GM18951 (cell line): Measurements from ENCODE around the gene GRM8.

Source experiments
- POLR2A ChIP-seq: IDR thresholded peaks from 4 replicates; pipeline ENCODE4 v1.6.1; 2011; ENCODE audit warnings: mild to moderate bottlenecking; ENCODE audit not compliant: insufficient read length, insufficient read depth; ENCODE audit errors: extremely low read depth
- in situ Hi-C: fragments of 300-500 bp; cut with MboI; formaldehyde crosslinking; loops from one replicate; pipeline ENCODE4 v1.12.0; 2022; ENCODE audit warnings: low sequenced_read_pairs, mixed read lengths, inconsistent platforms; ENCODE audit not compliant: unreplicated experiment

GRM8 gene

DNA sequence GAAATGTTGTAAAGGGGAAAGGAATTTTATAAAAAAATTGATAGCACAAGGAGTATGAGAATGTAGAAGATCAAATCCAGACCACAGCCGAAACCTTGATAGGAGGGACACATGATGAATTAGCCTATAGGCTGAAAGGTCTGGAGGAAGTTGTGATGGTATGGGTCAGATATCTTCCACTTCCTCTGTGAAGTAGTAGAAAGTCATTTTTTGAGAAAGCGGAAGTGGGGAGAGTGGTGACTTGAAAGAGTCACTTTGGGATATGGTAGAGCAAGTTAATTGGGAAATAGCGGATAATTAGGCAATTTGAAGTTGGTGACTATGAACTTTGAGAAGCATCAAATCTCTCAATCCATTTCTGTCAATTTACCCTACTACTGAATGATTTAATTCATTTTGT, 99.4 kb downstream of the GRM8 start:
- no peak for TF ChIP-seq POLR2A
- in situ Hi-C loops, result no loop called here

GRCh38 chr7:127152423-127152822, 100.3 kb downstream of the GRM8 start:
- TF ChIP-seq POLR2A, result no peak
- in situ Hi-C loops, result no loop called here

GRCh38 chr7:127151379-127151778, 101.4 kb downstream of the GRM8 start:
- in situ Hi-C loops, result no loop called here
- no peak for TF ChIP-seq POLR2A

DNA sequence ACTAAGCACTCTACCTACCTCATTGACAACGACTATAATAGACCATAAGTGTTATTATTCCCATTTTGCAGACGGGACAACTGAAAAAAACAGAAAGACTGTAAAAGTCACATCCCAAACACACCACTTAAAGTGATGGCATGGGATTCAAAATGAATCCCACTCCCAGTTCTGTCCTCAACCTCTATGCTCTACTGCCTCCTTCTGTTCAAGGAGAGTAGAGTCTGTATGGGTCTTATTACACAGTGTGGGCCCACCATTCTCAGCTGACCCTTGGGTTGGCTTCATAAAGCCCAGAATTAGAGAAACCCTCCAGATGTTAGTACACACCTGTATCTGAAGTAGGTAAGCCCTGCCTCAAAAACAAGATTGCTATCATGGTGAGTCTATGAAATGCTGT, 102.2 kb downstream of the GRM8 start:
- in situ Hi-C loops, result no loop called here
- no peak for TF ChIP-seq POLR2A

- TF ChIP-seq POLR2A, result no peak
- in situ Hi-C loops, result no loop called here
These were observed 105.8 kb downstream of the GRM8 start for GRCh38 chr7:127146746-127147536.

DNA sequence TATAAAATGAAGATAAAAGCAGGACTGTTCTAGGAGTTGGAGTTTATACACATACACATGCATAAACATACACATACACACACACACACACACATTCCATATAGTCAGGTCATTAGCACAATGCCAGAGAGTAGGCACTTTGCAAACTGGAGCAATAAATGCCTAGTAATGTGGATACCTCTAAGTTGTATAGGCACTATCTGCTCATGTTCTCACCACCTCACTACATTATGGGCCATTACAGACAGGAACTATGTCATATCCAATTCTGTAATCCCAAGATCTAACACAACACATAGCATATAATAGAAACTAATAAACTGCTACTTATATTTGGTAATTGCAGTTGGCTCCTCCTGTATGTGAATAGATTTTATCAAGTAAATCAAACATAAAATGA, 115.6 kb downstream of the GRM8 start:
- no peak for TF ChIP-seq POLR2A
- in situ Hi-C loops, result no loop called here

GRCh38 chr7:127135871-127136485, 116.8 kb downstream of the GRM8 start:
- in situ Hi-C loops, result no loop called here
- no peak for TF ChIP-seq POLR2A

GRCh38 chr7:127123220-127123619, 129.5 kb downstream of the GRM8 start:
- in situ Hi-C loops, result no loop called here
- TF ChIP-seq POLR2A, result no peak

- no peak for TF ChIP-seq POLR2A
- in situ Hi-C loops, result no loop called here
These were observed 133.2 kb downstream of the GRM8 start for GRCh38 chr7:127119517-127119916.

GRCh38 chr7:127114742-127115265, 137.9 kb downstream of the GRM8 start:
- no peak for TF ChIP-seq POLR2A

GRCh38 chr7:127107601-127108007, 145.1 kb downstream of the GRM8 start:
- TF ChIP-seq POLR2A, result no peak
- in situ Hi-C loops, result no loop called here

More at GRCh38 chr7:127114742-127115265, 137.9 kb downstream of the GRM8 start:
- in situ Hi-C loops, result no loop called here

DNA sequence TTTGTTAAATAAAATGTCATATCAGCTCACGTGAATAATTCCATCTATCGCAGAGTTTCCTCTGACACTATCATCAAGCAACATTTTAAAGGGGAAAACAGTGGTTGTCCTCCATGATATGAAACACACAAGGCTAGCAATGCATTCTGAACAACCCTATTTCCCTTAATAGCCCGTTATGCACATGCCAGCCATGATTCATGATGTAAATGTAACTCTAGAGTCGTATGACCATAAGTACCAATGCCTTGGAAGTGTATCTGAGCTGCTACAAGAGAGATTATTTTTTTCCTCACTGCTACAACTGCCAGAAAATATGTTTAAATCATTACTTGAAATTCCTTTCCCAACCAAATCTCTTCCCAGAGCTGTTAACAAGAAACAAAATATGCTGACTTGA, 159.4 kb downstream of the GRM8 start:
- in situ Hi-C loops, result no loop called here
- TF ChIP-seq POLR2A, result no peak

DNA sequence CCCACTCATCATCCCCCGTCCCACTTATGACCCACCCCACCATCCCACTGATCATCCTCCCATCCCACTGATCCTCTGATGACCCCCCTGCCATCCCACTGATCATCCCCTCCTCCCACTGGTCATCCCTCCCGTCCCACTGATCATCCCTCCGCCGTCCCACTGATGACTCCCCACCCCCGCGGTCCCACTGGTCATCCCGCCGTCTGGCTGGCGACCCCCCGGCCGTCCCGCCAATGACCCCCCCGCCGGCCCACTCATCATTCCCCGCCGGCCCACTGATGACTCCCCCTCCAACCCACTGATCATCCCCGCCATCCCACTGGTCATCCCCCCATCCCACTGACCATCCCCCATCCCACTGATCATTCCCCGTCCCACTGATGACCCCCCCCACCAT, 161.1 kb downstream of the GRM8 start:
- in situ Hi-C loops, result no loop called here
- TF ChIP-seq POLR2A, result no peak

- in situ Hi-C loops, result no loop called here
- no peak for TF ChIP-seq POLR2A
These were observed 163.6 kb downstream of the GRM8 start for GRCh38 chr7:127089146-127089545.
